NCI-H2107 treated with DMSO at 0.1 percent for 48 hours (cell line): ENCODE data around the gene CCDC137.
"Not testable (repeated sequence)": the region's sequence is repeated elsewhere in the genome, so short reads cannot be mapped to it uniquely, and the experiment has no call there.

ENCODE experiments used
- DNase-seq: peaks from one replicate; lab custom pipeline; 2025; ENCODE audit not compliant: unreplicated experiment; lab: John Stamatoyannopoulos, UW

CCDC137 gene

DNA sequence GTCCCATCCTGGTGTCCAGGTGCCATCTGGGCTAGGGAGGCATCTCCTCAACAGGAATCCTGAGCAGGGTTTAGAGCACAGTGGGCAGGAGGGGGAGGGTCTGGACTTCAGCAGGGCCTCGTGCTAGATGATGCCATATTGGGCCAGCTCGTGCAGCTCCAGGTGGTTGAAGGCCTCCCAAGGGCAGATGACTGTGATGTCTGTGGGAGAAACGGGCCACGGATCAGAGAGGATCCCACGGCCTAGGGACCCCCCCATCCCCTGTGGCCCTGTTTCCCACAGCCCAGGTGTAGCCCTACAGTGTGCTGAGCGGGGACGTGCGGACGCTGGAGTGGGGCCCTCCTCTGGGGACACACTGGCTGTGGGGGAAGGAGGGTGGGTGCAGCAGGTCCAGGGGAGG is 15.6 kb upstream of the CCDC137 start:
- no peak for DNase-seq

DNA sequence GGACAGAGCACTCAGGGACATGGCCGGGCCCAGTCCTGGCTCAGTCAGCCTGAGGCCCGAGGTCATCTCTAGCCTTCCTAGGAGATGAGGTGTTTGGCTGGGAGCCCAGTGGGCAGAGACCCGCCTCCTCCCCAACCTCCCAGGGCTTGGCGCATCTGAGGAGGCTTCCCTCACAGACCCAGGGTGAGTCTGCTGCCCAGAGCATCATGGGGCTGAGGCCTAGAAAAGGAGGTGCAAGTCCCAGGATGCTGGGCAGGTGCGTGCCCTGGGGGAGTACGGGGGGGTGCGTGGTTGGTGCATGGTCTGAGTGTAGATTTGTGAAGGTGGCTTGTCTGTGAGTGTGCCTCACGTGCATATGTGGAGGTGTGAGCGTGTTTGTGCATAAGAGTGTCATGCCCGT is 14.8 kb upstream of the CCDC137 start:
- no peak for DNase-seq

- no peak for DNase-seq
Observed at GRCh38 chr17:81652906-81653771, 13.4 kb upstream of the CCDC137 start.

DNA sequence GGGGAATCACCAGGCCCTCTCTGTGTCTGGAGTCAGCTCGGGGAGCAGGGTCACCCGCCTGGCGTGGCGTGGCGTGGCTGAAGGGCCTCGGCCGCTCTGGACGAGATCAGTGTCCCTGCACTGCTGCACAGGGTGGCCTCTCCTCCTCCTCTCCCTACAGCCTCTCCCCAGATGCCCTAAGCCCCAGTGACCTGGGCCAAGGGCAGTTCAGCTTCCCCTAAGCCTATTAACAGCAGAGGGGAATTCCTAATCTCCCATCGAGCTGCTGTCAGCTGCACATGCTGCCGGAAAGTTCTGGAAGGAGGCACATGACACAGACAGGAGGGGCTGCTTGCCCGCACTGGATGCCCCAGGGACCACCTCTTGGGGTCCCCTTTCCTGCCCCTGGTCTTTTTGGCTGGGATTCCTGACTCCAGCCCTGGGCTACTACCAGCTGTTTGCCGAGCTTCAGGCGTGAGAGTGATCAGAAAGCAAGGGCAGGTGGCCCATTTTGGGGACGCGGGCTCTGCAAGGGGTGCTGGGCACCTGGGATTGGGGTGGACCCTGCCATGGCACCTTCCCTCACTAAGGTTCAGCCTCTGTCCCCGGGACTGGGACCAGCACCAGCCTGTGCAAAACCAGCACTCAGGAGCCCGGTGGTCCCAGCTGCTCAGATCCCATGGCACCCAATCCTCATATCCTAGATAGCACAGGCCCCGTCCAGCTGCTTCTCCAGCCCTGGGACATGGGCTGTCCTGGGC is 11.0 kb upstream of the CCDC137 start:
- DNase-seq: no peak

- no peak for DNase-seq
Observed at GRCh38 chr17:81656118-81656743, 10.3 kb upstream of the CCDC137 start, which contains the start of gene PDE6G. Gene PDE6G, minus strand, starts transcription at chr17:81656542. Its CDS starts 3,237 bp downstream, at chr17:81653305.

DNA sequence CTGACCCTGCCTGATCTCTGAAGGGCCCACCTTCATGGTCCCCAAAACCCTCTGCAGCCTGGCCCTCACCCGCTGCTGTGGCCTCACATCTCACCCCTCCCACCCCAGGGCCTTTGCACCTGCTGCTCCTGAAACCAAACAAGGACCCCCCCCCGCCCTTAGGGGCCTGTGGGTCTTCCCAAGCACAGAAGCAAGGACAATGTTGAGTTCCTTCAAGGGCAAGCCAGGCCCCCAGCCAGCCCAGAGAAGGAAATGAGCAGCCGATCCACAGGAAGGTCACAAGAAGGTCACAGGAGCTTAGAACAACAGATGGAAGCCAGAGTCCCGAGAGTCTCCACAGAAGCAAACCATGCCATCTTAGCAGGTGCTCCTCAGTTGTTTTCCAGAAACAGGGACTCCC is 9.7 kb upstream of the CCDC137 start:
- DNase-seq: no peak

GRCh38 chr17:81659038-81659437 is 7.5 kb upstream of the CCDC137 start:
- no peak for DNase-seq

GRCh38 chr17:81660441-81660840 is 6.1 kb upstream of the CCDC137 start:
- no peak for DNase-seq

GRCh38 chr17:81662002-81662401 is 4.5 kb upstream of the CCDC137 start:
- no peak for DNase-seq

- no peak for DNase-seq
Observed at GRCh38 chr17:81664051-81664470, 2.5 kb upstream of the CCDC137 start.

DNA sequence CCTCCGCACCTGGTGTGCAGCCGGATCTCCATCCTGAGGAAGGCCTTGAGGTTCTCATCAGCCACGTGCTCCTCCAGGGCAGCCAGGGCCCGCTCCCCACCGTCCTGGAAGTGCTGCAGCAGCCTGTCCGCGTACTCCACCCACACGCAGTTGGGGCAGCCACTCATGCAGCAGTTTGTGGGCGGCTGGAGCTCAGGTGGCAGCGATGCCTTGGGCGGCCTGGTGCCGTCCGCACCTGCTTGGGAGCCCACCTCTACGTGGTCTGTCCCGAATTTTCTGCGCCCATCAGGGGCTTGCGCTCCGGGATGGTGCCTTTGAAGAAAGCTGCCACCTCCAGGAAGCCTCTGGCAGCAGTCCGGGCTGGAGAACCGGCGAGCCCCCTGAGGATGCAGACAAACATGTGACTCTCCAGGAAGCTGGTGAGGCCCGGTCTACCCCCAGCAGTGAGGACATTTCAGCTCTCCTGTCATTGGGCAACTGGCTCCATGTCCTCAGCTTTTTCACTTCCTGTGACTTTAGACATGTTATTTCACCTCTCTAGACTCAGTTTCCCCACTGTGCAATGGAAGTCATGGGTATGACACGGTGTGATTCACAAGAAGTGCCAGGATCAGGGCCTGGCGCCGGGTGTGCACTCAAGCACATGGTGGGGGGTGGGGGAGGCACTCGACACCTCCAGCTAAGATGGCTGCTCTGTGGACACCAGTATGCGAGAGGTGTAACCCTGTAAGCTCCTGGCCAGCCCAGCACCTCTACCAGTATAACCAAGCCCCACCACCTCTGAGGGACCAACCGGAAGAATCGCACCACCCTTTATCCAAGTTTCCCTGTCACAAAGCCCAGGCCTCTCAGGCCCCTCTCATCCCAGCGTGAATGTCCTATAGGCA is 1.1 kb upstream of the CCDC137 start:
- DNase-seq: no peak

GRCh38 chr17:81666092-81666341 is 520 bp upstream of the CCDC137 start:
- no peak for DNase-seq

DNA sequence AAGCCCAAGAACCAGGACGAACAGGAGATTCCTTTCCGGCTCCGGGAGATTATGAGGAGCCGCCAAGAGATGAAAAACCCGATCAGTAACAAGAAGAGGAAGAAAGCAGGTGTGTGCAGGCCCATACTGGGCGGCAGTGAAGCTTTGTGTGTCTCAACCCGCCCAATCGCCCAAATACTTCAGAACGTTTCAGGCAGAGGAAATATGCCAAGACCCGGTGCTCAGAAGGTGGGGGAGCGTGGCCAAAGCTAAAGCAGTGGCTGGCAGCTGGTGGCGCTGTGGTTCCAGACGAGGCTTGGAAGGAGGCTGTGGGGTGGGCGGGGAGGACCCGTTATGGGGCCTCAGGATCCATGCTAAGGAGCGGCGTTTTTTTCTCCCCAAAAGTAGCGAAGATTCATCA is 1.2 kb downstream of the CCDC137 start:
- DNase-seq: no peak

DNA sequence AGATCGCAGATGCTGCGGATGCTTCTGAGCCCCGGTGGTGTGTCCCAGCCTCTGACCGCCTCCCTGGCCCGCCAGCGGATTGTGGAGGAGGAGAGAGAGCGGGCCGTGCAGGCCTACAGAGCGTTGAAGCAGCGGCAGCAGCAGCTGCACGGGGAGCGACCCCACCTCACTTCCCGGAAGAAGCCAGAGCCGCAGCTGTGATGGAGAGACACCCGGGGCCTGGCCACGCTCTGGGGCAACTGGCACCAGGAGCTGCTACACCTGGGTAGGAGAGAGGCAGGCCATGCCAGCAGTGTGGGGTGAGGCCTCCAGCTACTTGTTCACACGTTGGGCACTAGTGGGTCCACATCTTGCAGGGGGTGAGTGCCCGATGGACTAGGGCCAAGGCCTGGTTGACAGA is 6.0 kb downstream of the CCDC137 start:
- no peak for DNase-seq

DNA sequence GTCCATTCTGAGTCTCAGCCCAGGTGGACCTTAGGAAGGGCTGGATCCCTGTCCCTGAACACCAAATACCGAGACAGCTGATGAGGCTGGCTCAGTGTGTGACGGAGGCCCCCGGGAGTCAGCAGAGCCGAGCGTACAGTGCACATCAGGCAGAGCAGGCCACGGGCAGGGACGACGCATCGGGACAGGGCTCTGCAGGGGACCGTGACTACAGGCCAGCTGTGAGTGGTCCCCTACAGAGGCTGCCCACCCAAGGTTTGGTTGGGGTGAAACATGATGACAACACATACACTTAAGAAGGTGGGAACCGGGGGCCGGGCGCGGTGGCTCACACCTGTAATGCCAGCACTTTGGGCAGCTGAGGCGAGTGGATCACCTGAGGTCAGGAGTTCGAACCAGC is 6.4 kb downstream of the CCDC137 start:
- DNase-seq: no peak

DNA sequence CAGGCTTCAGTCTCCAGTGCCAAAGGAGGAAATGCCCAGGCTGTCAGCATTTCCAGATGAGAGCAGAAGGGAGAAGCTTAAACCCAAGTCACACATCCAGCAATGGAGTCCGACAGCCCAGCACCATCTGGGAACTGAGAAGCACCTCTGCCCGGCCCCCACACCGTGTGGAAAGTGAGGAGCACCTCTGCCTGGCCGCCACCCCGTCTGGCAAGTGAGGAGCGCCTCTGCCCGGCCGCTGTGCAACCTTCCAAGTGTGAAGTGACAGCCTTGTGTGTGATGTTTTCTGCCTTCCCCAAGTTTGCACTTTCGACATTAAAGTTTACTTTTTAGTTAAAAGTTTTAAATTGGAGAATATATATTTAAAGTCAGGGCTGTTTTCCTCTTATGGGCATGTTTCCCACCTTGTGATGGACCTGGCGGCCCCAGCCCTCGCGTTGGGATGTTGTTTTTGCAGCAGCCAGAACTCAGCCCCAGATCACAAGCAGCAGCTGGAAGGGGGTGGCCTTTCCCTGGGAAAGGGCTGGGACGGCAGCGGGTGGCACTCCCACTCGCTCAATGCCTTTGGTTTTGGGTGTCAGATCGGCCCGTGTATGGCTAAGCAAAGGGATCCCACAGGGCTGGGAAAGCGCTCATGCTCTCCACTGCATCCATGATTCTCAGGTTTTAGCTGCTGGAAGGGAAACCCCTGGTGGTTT is 7.2 kb downstream of the CCDC137 start:
- no peak for DNase-seq

DNA sequence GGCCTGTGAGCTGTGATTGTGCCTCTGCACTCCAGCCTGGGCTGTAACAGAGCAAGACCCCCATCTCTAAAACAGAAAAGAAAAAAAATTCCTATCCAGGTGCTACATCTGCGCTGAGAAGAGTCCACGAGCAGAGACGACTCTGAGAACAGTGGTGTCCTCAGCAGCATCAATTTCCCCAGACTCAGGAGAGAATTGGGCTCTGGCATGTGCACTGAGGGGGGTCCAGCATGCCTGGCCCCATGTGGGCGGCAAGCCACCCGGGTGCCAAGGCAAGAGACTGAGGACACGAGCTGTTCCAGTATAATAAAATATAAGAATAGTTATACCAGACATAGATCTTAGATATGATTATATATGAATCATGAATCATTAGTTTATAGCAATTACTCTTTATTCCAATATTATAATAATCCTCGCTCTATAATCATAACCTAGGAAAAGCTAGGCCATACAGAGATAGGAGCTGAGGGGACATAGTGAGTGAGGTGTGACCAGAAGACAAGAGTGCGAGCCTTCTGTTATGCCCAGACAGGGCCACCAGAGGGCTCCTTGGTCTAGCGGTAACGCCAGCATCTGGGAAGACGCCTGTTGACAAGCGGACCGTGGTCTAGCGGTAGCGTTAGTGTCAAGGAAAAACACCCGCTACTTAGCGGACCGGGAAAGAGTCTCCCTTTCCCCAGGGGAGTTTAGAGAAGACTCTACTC is 9.1 kb downstream of the CCDC137 start:
- DNase-seq: not testable (repeated sequence)

GRCh38 chr17:81676906-81677305 is 10.4 kb downstream of the CCDC137 start:
- DNase-seq: no peak

GRCh38 chr17:81680150-81680549 is 13.6 kb downstream of the CCDC137 start:
- no peak for DNase-seq

DNA sequence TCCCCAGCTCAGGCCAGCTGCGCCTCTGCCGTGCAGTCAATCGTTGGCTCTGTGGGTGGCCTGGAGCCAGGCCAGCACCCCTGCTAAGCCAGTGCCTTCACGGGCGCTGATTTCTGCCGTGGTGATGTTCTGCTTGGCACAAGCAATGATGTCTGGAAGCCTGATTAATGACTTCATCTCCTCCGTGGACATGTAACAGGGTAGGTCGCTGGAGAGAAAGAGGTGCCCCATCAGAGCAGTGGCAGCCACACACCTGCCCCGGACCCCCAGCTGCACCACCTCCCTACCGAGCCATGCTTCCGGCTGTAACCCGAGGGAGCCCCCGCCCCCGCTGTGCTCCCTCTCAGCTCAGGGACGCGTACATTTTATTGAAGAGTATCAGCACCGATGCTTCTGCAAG is 15.1 kb downstream of the CCDC137 start:
- DNase-seq: peak; percentile 39
